GM21619 (cell line): Measurements from ENCODE around the gene CSPG4.
"Not testable (repeated sequence)": the region's sequence is repeated elsewhere in the genome, so short reads cannot be mapped to it uniquely, and the experiment has no call there.

Source experiments
- ATAC-seq: cut with Tn5 transposase; IDR thresholded peaks from one replicate; pipeline ENCODE4 v1.9.1; 2021; ENCODE audit not compliant: unreplicated experiment

CSPG4 gene

GRCh38 chr15:75705375-75705774 lies 7.3 kb downstream of the CSPG4 start:
- ATAC-seq, result not testable (repeated sequence)

GRCh38 chr15:75704618-75705017 lies 8.0 kb downstream of the CSPG4 start:
- ATAC-seq, result no peak

GRCh38 chr15:75704263-75704615 lies 8.4 kb downstream of the CSPG4 start:
- ATAC-seq, result no peak

- ATAC-seq, result not testable (repeated sequence)
These were observed 9.0 kb downstream of the CSPG4 start for GRCh38 chr15:75703440-75704262.

- ATAC-seq, result no peak
These were observed 10.2 kb downstream of the CSPG4 start for GRCh38 chr15:75702436-75702835.

GRCh38 chr15:75701071-75702003 lies 11.3 kb downstream of the CSPG4 start:
- ATAC-seq, result not testable (repeated sequence)

GRCh38 chr15:75699961-75700874 lies 12.4 kb downstream of the CSPG4 start:
- ATAC-seq, result peak; percentile 42

GRCh38 chr15:75699517-75699916 lies 13.1 kb downstream of the CSPG4 start:
- not testable (repeated sequence) for ATAC-seq

GRCh38 chr15:75697974-75698747 lies 14.5 kb downstream of the CSPG4 start:
- ATAC-seq, result not testable (repeated sequence)

- no peak for ATAC-seq
These were observed 15.1 kb downstream of the CSPG4 start for GRCh38 chr15:75697523-75697922.

GRCh38 chr15:75696854-75697259 lies 15.8 kb downstream of the CSPG4 start:
- no peak for ATAC-seq

GRCh38 chr15:75696311-75696720 lies 16.3 kb downstream of the CSPG4 start:
- no peak for ATAC-seq

- ATAC-seq, result no peak
These were observed 16.9 kb downstream of the CSPG4 start for GRCh38 chr15:75695634-75696310.

- no peak for ATAC-seq
These were observed 17.4 kb downstream of the CSPG4 start for GRCh38 chr15:75695220-75695619.

GRCh38 chr15:75694241-75695182 lies 18.1 kb downstream of the CSPG4 start:
- ATAC-seq, result no peak

GRCh38 chr15:75693501-75694240 lies 19.0 kb downstream of the CSPG4 start:
- ATAC-seq, result no peak

GRCh38 chr15:75693028-75693427 lies 19.6 kb downstream of the CSPG4 start:
- not testable (repeated sequence) for ATAC-seq

- ATAC-seq, result not testable (repeated sequence)
These were observed 20.3 kb downstream of the CSPG4 start for GRCh38 chr15:75692311-75692710.
